Stimulated activated CD4-positive, alpha-beta T cell treated with anti-CD3 and anti-CD28 coated beads, Interleukin-2, amount 100 ng/mL, for 4 hours (primary cell): ENCODE measurements around the gene GBE1.

ENCODE experiments used
- DNase-seq: peaks from one replicate; pipeline ENCODE4 v3.0.0-alpha.2; 2020; ENCODE audit warnings: low read depth

Gene GBE1

GRCh38 chr3:81468391-81468790, 293.1 kb downstream of the GBE1 start:
- no peak for DNase-seq

- no peak for DNase-seq
These were observed 295.3 kb downstream of the GBE1 start for GRCh38 chr3:81466201-81466560.

- no peak for DNase-seq
These were observed 295.8 kb downstream of the GBE1 start for GRCh38 chr3:81465510-81466200.

GRCh38 chr3:81463781-81464180, 297.7 kb downstream of the GBE1 start:
- no peak for DNase-seq

GRCh38 chr3:81462921-81463320, 298.5 kb downstream of the GBE1 start:
- no peak for DNase-seq

- no peak for DNase-seq
These were observed 301.7 kb downstream of the GBE1 start for GRCh38 chr3:81459733-81460132.

- DNase-seq, result no peak
These were observed 309.0 kb downstream of the GBE1 start for GRCh38 chr3:81452418-81452817.

- DNase-seq, result no peak
These were observed 309.8 kb downstream of the GBE1 start for GRCh38 chr3:81451611-81452010.

GRCh38 chr3:81451140-81451539, 310.3 kb downstream of the GBE1 start:
- no peak for DNase-seq

- DNase-seq, result no peak
These were observed 314.6 kb downstream of the GBE1 start for GRCh38 chr3:81446806-81447205.

GRCh38 chr3:81445712-81446111, 315.7 kb downstream of the GBE1 start:
- DNase-seq, result no peak

GRCh38 chr3:81444817-81445460, 316.5 kb downstream of the GBE1 start:
- no peak for DNase-seq

- no peak for DNase-seq
These were observed 317.5 kb downstream of the GBE1 start for GRCh38 chr3:81443958-81444357.

GRCh38 chr3:81443457-81443782, 318.0 kb downstream of the GBE1 start:
- no peak for DNase-seq

- DNase-seq, result no peak
These were observed 318.5 kb downstream of the GBE1 start for GRCh38 chr3:81442758-81443456.

GRCh38 chr3:81440661-81441060, 320.8 kb downstream of the GBE1 start:
- DNase-seq, result no peak
